Measurements from ENCODE around the gene DPP6.

DPP6 gene

GRCh38 chr7:154412105-154412504 lies 359.9 kb downstream of the DPP6 start:
- DNase-seq (ENCODE audit: low read depth in 3 of 3) = no peak

- DNase-seq (ENCODE audit: low read depth in 3 of 3) = no peak
These were observed 363.7 kb downstream of the DPP6 start for GRCh38 chr7:154415709-154416399.

GRCh38 chr7:154416714-154417113 lies 364.5 kb downstream of the DPP6 start:
- no peak for DNase-seq (ENCODE audit: low read depth in 3 of 3)

- no peak for DNase-seq (ENCODE audit: low read depth in 3 of 3)
These were observed 367.1 kb downstream of the DPP6 start for GRCh38 chr7:154419344-154419743.

- no peak for DNase-seq (ENCODE audit: low read depth in 3 of 3)
These were observed 371.0 kb downstream of the DPP6 start for GRCh38 chr7:154423231-154423630.

- no peak for DNase-seq (ENCODE audit: low read depth in 3 of 3)
These were observed 372.2 kb downstream of the DPP6 start for GRCh38 chr7:154424350-154424749.

GRCh38 chr7:154425271-154425670 lies 373.1 kb downstream of the DPP6 start:
- DNase-seq (ENCODE audit: low read depth in 3 of 3) = no peak

- DNase-seq (ENCODE audit: low read depth in 3 of 3) = no peak
These were observed 374.6 kb downstream of the DPP6 start for GRCh38 chr7:154426778-154427177.

- no peak for DNase-seq (ENCODE audit: low read depth in 3 of 3)
These were observed 375.3 kb downstream of the DPP6 start for GRCh38 chr7:154427533-154427932.

- no peak for DNase-seq (ENCODE audit: low read depth in 3 of 3)
These were observed 377.6 kb downstream of the DPP6 start for GRCh38 chr7:154429666-154430404.

GRCh38 chr7:154430640-154431039 lies 378.4 kb downstream of the DPP6 start:
- no peak for DNase-seq (ENCODE audit: low read depth in 3 of 3)

- no peak for DNase-seq (ENCODE audit: low read depth in 3 of 3)
These were observed 378.8 kb downstream of the DPP6 start for GRCh38 chr7:154431045-154431444.

GRCh38 chr7:154433632-154434598 lies 381.7 kb downstream of the DPP6 start:
- DNase-seq (ENCODE audit: low read depth in 3 of 3) = no peak

GRCh38 chr7:154436560-154436959 lies 384.4 kb downstream of the DPP6 start:
- no peak for DNase-seq (ENCODE audit: low read depth in 3 of 3)

- no peak for DNase-seq (ENCODE audit: low read depth in 3 of 3)
These were observed 385.0 kb downstream of the DPP6 start for GRCh38 chr7:154437234-154437633.

GRCh38 chr7:154438571-154439367 lies 386.6 kb downstream of the DPP6 start:
- DNase-seq (ENCODE audit: low read depth in 3 of 3) = no peak

GRCh38 chr7:154440058-154440457 lies 387.9 kb downstream of the DPP6 start:
- no peak for DNase-seq (ENCODE audit: low read depth in 3 of 3)

GRCh38 chr7:154440651-154441050 lies 388.5 kb downstream of the DPP6 start:
- no peak for DNase-seq (ENCODE audit: low read depth in 3 of 3)

- DNase-seq (ENCODE audit: low read depth in 3 of 3) = no peak
These were observed 389.6 kb downstream of the DPP6 start for GRCh38 chr7:154441811-154442210.

GRCh38 chr7:154442939-154443338 lies 390.7 kb downstream of the DPP6 start:
- no peak for DNase-seq (ENCODE audit: low read depth in 3 of 3)

GRCh38 chr7:154450451-154450850 lies 398.3 kb downstream of the DPP6 start:
- DNase-seq (ENCODE audit: low read depth in 3 of 3) = no peak
